GM23338 (cell line): ENCODE results near the gene ENTR1. TPM values are rescaled to one million over a fixed set of nuclear protein-coding genes. Genes with fewer than 3 reads are reported as not detected.

Source experiments
- ATAC-seq: fragments of 200-7000 bp; cut with Tn5 transposase; 3 replicates; pipeline ENCODE4 v1.9.1; 2020
- DNase-seq: peaks from one replicate; pipeline ENCODE4 v3.0.0-alpha.2; 2015; ENCODE audit warnings: low spot score
- H2AFZ ChIP-seq: fragments of 200-600 bp; sonication (generic); 2 replicates; pipeline ENCODE4 v1.8.0; 2016; ENCODE audit warnings: antibody characterized with exemption, mild to moderate bottlenecking, moderate library complexity
- H3F3A ChIP-seq: fragments of 200-600 bp; sonication (generic); replicated peaks from 2 replicates; pipeline ENCODE4 v1.8.0; 2017; ENCODE audit warnings: antibody characterized with exemption, mixed run types, low read depth
- H3K27ac ChIP-seq: fragments of 200-600 bp; sonication (generic); 2 replicates; pipeline ENCODE4 v1.6.1; 2016; ENCODE audit warnings: low read depth
- H3K27me3 ChIP-seq: fragments of 200-600 bp; sonication (generic); 2 replicates; pipeline ENCODE4 v1.8.0; 2016; ENCODE audit warnings: mild to moderate bottlenecking, mixed run types, moderate library complexity; ENCODE audit not compliant: insufficient read depth
- H3K36me3 ChIP-seq: fragments of 200-600 bp; sonication (generic); 2 replicates; pipeline ENCODE4 v1.8.0; 2016; ENCODE audit warnings: mild to moderate bottlenecking; ENCODE audit not compliant: insufficient read depth
- H3K4me1 ChIP-seq: fragments of 200-600 bp; sonication (generic); 2 replicates; pipeline ENCODE4 v1.8.0; 2016; ENCODE audit warnings: mild to moderate bottlenecking, moderate library complexity; ENCODE audit not compliant: insufficient read depth
- H3K4me2 ChIP-seq: fragments of 200-600 bp; sonication (generic); 2 replicates; pipeline ENCODE4 v1.7.1; 2017; ENCODE audit warnings: mixed run types
- H3K4me3 ChIP-seq: fragments of 200-600 bp; sonication (generic); 2 replicates; pipeline ENCODE4 v1.6.1; 2016; ENCODE audit warnings: mixed run types
- H3K79me2 ChIP-seq: fragments of 200-600 bp; sonication (generic); replicated peaks from 2 replicates; pipeline ENCODE4 v1.8.0; 2017; ENCODE audit warnings: mild to moderate bottlenecking; ENCODE audit not compliant: insufficient read depth
- H3K9me2 ChIP-seq: fragments of 200-600 bp; sonication (generic); 2 replicates; pipeline ENCODE4 v1.8.0; 2017; ENCODE audit not compliant: insufficient read depth
- H4K20me1 ChIP-seq: fragments of 200-600 bp; sonication (generic); replicated peaks from 2 replicates; pipeline ENCODE4 v1.8.0; 2017; ENCODE audit warnings: mild to moderate bottlenecking; ENCODE audit not compliant: insufficient read depth
- H3K27ac Mint-ChIP-seq: 2 replicates; pipeline ENCODE4 v1.8.0; 2020; ENCODE audit warnings: inconsistent platforms, mild to moderate bottlenecking, moderate library complexity, mixed read lengths
- H3K27me3 Mint-ChIP-seq: 3 replicates; pipeline ENCODE4 v1.8.0; 2022; ENCODE audit warnings: low read depth, mild to moderate bottlenecking, moderate library complexity, mixed read lengths, inconsistent platforms; ENCODE audit not compliant: insufficient read depth, poor library complexity
- H3K36me3 Mint-ChIP-seq: 3 replicates; pipeline ENCODE4 v1.8.0; 2021; ENCODE audit warnings: low read depth, mild to moderate bottlenecking, inconsistent platforms, moderate library complexity, mixed read lengths
- H3K4me1 Mint-ChIP-seq: 3 replicates; pipeline ENCODE4 v1.8.0; 2020; ENCODE audit warnings: mild to moderate bottlenecking, inconsistent platforms, mixed read lengths
- H3K4me3 Mint-ChIP-seq: 3 replicates; pipeline ENCODE4 v1.8.0; 2021; ENCODE audit warnings: moderate library complexity, mild to moderate bottlenecking, inconsistent platforms, mixed read lengths
- H3K9me3 Mint-ChIP-seq: 3 replicates; pipeline ENCODE4 v1.8.0; 2020; ENCODE audit warnings: moderate library complexity, mild to moderate bottlenecking, inconsistent platforms, mixed read lengths
- CREB1 ChIP-seq: fragments of 250-450 bp; sonication (Bioruptor Pico); IDR thresholded peaks from 2 replicates; pipeline ENCODE4 v1.5.0; 2020; ENCODE audit warnings: low read depth, mild to moderate bottlenecking, moderate library complexity
- CTCF ChIP-seq, 2 experiments: fragments of 200-600 bp in 1 of 2; sonication (generic) in 1 of 2; conservative IDR thresholded peaks; 2 replicates each; pipeline versions ENCODE4 v1.5.1 to v1.6.1; 2016 to 2017; ENCODE audit warnings: antibody characterized with exemption in 2 of 2, low read depth in 2 of 2, mild to moderate bottlenecking in 2 of 2, moderate library complexity in 1 of 2
- ETS1 ChIP-seq: IDR thresholded peaks from 2 replicates; pipeline ENCODE4 v1.6.1; 2016; ENCODE audit warnings: antibody characterized with exemption
- EZH2 ChIP-seq: fragments of 200-600 bp; sonication (generic); IDR thresholded peaks from one replicate; pipeline ENCODE4 v1.8.0; 2017; ENCODE audit warnings: antibody characterized with exemption, mild to moderate bottlenecking, low read depth; ENCODE audit not compliant: unreplicated experiment
- EZH2phosphoT487 ChIP-seq: fragments of 200-600 bp; sonication (generic); IDR thresholded peaks from one replicate; pipeline ENCODE4 v1.8.1; 2018; ENCODE audit warnings: antibody characterized with exemption; ENCODE audit not compliant: unreplicated experiment
- JUNB ChIP-seq: IDR thresholded peaks from one replicate; pipeline ENCODE4 v1.6.1; 2016; ENCODE audit warnings: antibody characterized with exemption; ENCODE audit not compliant: unreplicated experiment
- NANOG ChIP-seq: IDR thresholded peaks from 2 replicates; pipeline ENCODE4 v1.6.1; 2016; ENCODE audit warnings: antibody characterized with exemption, borderline replicate concordance
- POLR2AphosphoS5 ChIP-seq: IDR thresholded peaks from 2 replicates; pipeline ENCODE4 v1.6.1; 2016; ENCODE audit warnings: antibody characterized with exemption, low read depth
- REST ChIP-seq: IDR thresholded peaks from one replicate; pipeline ENCODE4 v1.6.1; 2018; ENCODE audit warnings: antibody characterized with exemption; ENCODE audit not compliant: unreplicated experiment
- STAT1 ChIP-seq: IDR thresholded peaks from one replicate; pipeline ENCODE4 v1.6.1; 2016; ENCODE audit warnings: antibody characterized with exemption; ENCODE audit not compliant: unreplicated experiment
- ZNF331 ChIP-seq: fragments of 250-450 bp; sonication (Bioruptor Pico); IDR thresholded peaks from 2 replicates; pipeline ENCODE4 v1.5.0; 2020; ENCODE audit warnings: low read depth, mild to moderate bottlenecking, moderate library complexity
- polyA plus RNA-seq: library from polyadenylated mRNA; unstranded; fragments of >200 nt; fragmentation: Nextera tagmentation; extraction: Ambion mirVana; gene quantifications from 2 replicates; pipeline ENCODE4 v1.2.1, GENCODE V29; 2016
- total RNA-seq: library from RNA; depleted of rRNA; stranded (reverse); fragments of >200 nt; shearing (Covaris generic); gene quantifications from 2 replicates; pipeline ENCODE4 v1.2.3, GENCODE V29; 2014

Gene ENTR1
- total and polyA plus RNA-seq, 2 experiments from 2014 or later, result 25.6 to 91.9 TPM

GRCh38 chr9:136395345-136396218 is 14.8 kb downstream of the ENTR1 start:
- ATAC-seq (no peak), DNase-seq (no peak)
- TF ChIP-seq CTCF (conservative IDR thresholded peaks at IDR 0.05; ENCODE audit: low read depth in 2 of 2) (no peak), NANOG (no peak), STAT1 (no peak), POLR2AphosphoS5 (no peak), ZNF331 (CRISPR knock-in tag) (no peak), REST (no peak), EZH2 (no peak), JUNB (no peak), ETS1 (no peak), CREB1 (CRISPR knock-in tag) (no peak), EZH2phosphoT487 (no peak)
- H3K36me3 Mint-ChIP-seq, result peaks cover 62% of the 10 kb centered on the region
- Histone ChIP-seq H3K27ac (no peak overlapping the region), H3F3A (peaks cover 5% of the 10 kb centered on the region), H2AFZ (no peak overlapping the region), H3K4me1 (peaks cover 3% of the 10 kb centered on the region; the same call in 1 of the 2 replicates), H4K20me1 (peaks cover 12% of the 10 kb centered on the region), H3K4me2 (no peak overlapping the region), H3K4me3 (no peak overlapping the region), H3K79me2 (peaks cover 32% of the 10 kb centered on the region), H3K9me2 (no peaks in the 10 kb centered on the region), H3K36me3 (peaks cover 17% of the 10 kb centered on the region), H3K27me3 (no peaks in the 10 kb centered on the region)
- no peak overlapping the region for H3K4me3 Mint-ChIP-seq
- H3K4me1 Mint-ChIP-seq, result peaks cover 9% of the 10 kb centered on the region
- H3K27ac Mint-ChIP-seq, result no peak overlapping the region; the same call in 1 of the 2 replicates
- no peaks in the 10 kb centered on the region for H3K9me3 Mint-ChIP-seq
- peaks cover 12% of the 10 kb centered on the region for H3K27me3 Mint-ChIP-seq
